Pancreas (tissue), 10 donors: Measurements from ENCODE around the gene SLC66A1. TPM values are rescaled to one million over a fixed set of nuclear protein-coding genes. Genes with fewer than 3 reads are reported as not detected.

ENCODE experiments used
- ATAC-seq, 4 donors: fragments of 200-7000 bp; cut with Tn5 transposase; one replicate each; pipeline versions ENCODE4 v1.8.0 to v1.9.1; 2020; ENCODE audit warnings: mild to moderate bottlenecking in 4 of 4, moderate library complexity in 4 of 4
- DNase-seq, 6 donors: peaks; one replicate each; pipeline ENCODE4 v3.0.0-alpha.2; 2020
- FAIRE-seq: peaks from 2 replicates; lab custom pipeline; 2012; peaks lifted over from hg19 to GRCh38; lab: Jason Lieb, UNC
- H3K27ac ChIP-seq, 4 donors: fragments of 200-600 bp; sonication (generic); 1 replicate in 3 of 4; 2 replicates in 1 of 4; pipeline versions ENCODE4 v1.5.0 to v1.8.0; 2020
- H3K27me3 ChIP-seq, 4 donors: fragments of 200-600 bp; one replicate each; pipeline ENCODE4 v1.8.0; 2021
- H3K36me3 ChIP-seq, 3 donors: fragments of 200-600 bp; sonication (generic) in 1 of 3; one replicate each; pipeline versions ENCODE4 v1.5.0 to v1.8.0; 2020 to 2021
- H3K4me1 ChIP-seq, 3 donors: fragments of 200-600 bp; one replicate each; pipeline ENCODE4 v1.8.0; 2021
- H3K4me3 ChIP-seq, 4 donors: fragments of 200-600 bp; sonication (generic) in 2 of 4; one replicate each; pipeline versions ENCODE4 v1.5.0 to v1.8.0; 2020 to 2021
- H3K9me3 ChIP-seq, 4 donors: fragments of 200-600 bp; one replicate each; pipeline ENCODE4 v1.8.0; 2021
- CTCF ChIP-seq, 4 donors: fragments of 200-600 bp; sonication (generic) in 3 of 4; IDR thresholded peaks; one replicate each; pipeline versions ENCODE4 v1.5.0 to v1.8.0; 2021; ENCODE audit warnings: antibody characterized with exemption in 4 of 4
- WGBS, 2 donors: extraction: QIAGEN DNeasy Blood & Tissue Kit; methylation state at CpG; one replicate each; pipeline ENCODE4 v1.1.7; 2013; 5-methylcytosine and 5-hydroxymethylcytosine counted together
- intact Hi-C, 3 donors: fragments of 100-400 bp; cut with DNase I; formaldehyde crosslinking; loops; one replicate each; pipeline versions ENCODE4 v1.11.1 to v1.14.2; 2022
- polyA plus RNA-seq, 2 donors: library from polyadenylated mRNA; stranded (reverse); fragments of 200-250 nt; gene quantifications; one replicate each; pipeline ENCODE4 v1.2.3, GENCODE V29; 2013
- total RNA-seq, 6 donors: library from RNA; stranded (reverse); fragmentation: NEBNext Ultra II Directional in 4 of 6; extraction: Animal tissue kit (Norgen Biotek cat#: 25700) in 4 of 6; gene quantifications; one replicate each; pipeline versions ENCODE4 v1.2.1 to v1.2.4, GENCODE V29; 2021 to 2023
- donor health status: healthy with polysubstance abuse.
- donor health status: DM: no; HTN: no; CAD: no; lungs with moderate emphysema.
- donor health status: DM: no; HTN: no; CAD: no.
- donor health status: control.
- donor health status: control.
- donor health status: Bipolar disorder and iron deficiency.
- donor health status: DM: yes; HTN: yes; CAD: no.
- donor health status: DM: no; HTN: no; CAD: no.
- donor health status: DM: no; HTN: no; CAD: no.
- donor health status: DM: yes; HTN: yes; CAD: no.

Gene SLC66A1
- total and polyA plus RNA-seq, 8 donors = 6.4 to 26.1 (median 8.7) TPM

GRCh38 chr1:19307794-19308508 is 4.2 kb upstream of the SLC66A1 start:
- peaks cover 0 to 6% (median 5%) of the 10 kb centered on the region in 3 donors for H3K4me1 ChIP-seq
- H3K36me3 ChIP-seq = peaks cover 0 to 41% (median 10%) of the 10 kb centered on the region in 3 donors
- no peak overlapping the region for H3K27ac ChIP-seq
- no peaks in the 10 kb centered on the region for H3K27me3 ChIP-seq
- FAIRE-seq (no peak), DNase-seq (no peak), ATAC-seq (no peak)
- H3K9me3 ChIP-seq = no peaks in the 10 kb centered on the region
- 89 to 96% methylated on average over 10 of the region's 10 CpGs for WGBS, 2 donors
- intact Hi-C loops = no loop called here
- H3K4me3 ChIP-seq = no peak overlapping the region
- TF ChIP-seq CTCF (IDR thresholded peaks at IDR 0.05) = no peak

GRCh38 chr1:19308509-19308907 is 3.6 kb upstream of the SLC66A1 start:
- no peak for DNase-seq
- intact Hi-C loops = no loop called here
- no peak for TF ChIP-seq CTCF (IDR thresholded peaks at IDR 0.05)
- 93 to 94% methylated on average over 3 of the region's 3 CpGs for WGBS, 2 donors
- FAIRE-seq = no peak
- Histone ChIP-seq H3K4me1 (peaks cover 0 to 11% (median 7%) of the 10 kb centered on the region in 3 donors), H3K9me3 (no peaks in the 10 kb centered on the region), H3K27ac (no peak overlapping the region), H3K27me3 (no peaks in the 10 kb centered on the region), H3K36me3 (peaks cover 0 to 36% (median 10%) of the 10 kb centered on the region in 3 donors), H3K4me3 (no peak overlapping the region)
- no peak for ATAC-seq

- no peak for DNase-seq
- no peak overlapping the region for H3K4me3 ChIP-seq
- no peaks in the 10 kb centered on the region for H3K9me3 ChIP-seq
- intact Hi-C loops = no loop called here
- no peak for TF ChIP-seq CTCF (IDR thresholded peaks at IDR 0.05)
- no peaks in the 10 kb centered on the region for H3K27me3 ChIP-seq
- peaks cover 0 to 13% (median 7%) of the 10 kb centered on the region in 3 donors for H3K4me1 ChIP-seq
- H3K27ac ChIP-seq = no peak overlapping the region
- peaks cover 0 to 28% (median 10%) of the 10 kb centered on the region in 3 donors for H3K36me3 ChIP-seq
- no peak for FAIRE-seq
- ATAC-seq = no peak
- 93 to 94% methylated on average over 6 of the region's 6 CpGs for WGBS, 2 donors
These were observed 2.9 kb upstream of the SLC66A1 start for GRCh38 chr1:19309123-19309813.

GRCh38 chr1:19310061-19310460 is 2.1 kb upstream of the SLC66A1 start:
- DNase-seq = no peak
- Histone ChIP-seq H3K27ac (no peak overlapping the region), H3K9me3 (no peaks in the 10 kb centered on the region), H3K36me3 (peaks cover 0 to 20% (median 5%) of the 10 kb centered on the region in 3 donors), H3K4me1 (peaks cover 0 to 13% (median 7%) of the 10 kb centered on the region in 3 donors), H3K27me3 (no peaks in the 10 kb centered on the region), H3K4me3 (no peak overlapping the region)
- 89% methylated on average over 7 of the region's 7 CpGs for WGBS, 2 donors
- intact Hi-C loops = no loop called here
- TF ChIP-seq CTCF (IDR thresholded peaks at IDR 0.05) = no peak
- no peak for FAIRE-seq
- no peak for ATAC-seq
